CD4-positive, CD25-positive, alpha-beta regulatory T cell (primary cell): ENCODE measurements around the gene BBS2. TPM values are rescaled to one million over a fixed set of nuclear protein-coding genes. Genes with fewer than 3 reads are reported as not detected.

Experiments
- polyA plus RNA-seq, 4 donors: library from polyadenylated mRNA; unstranded; fragments of 300-500 nt; fragmentation: Illumina TruSeq; gene quantifications; one replicate each; pipeline ENCODE4 v1.2.3, GENCODE V29; 2021
- total RNA-seq: library from RNA; stranded (reverse); gene quantifications from one replicate; pipeline ENCODE4 v1.2.3, GENCODE V29; 2022

Gene BBS2
- total and polyA plus RNA-seq, 5 donors from 2014 or later, result 24.8 to 46.5 (median 37.0) TPM

Other genes starting within 250 kb of the BBS2 start
- 77.3 TPM for gene AMFR, start 94.5 kb downstream of the BBS2 start, total RNA-seq
- 10 to 100 TPM; 21.1 to 60.4 (median 44.0) TPM for gene AMFR, start 94.5 kb downstream of the BBS2 start, polyA plus RNA-seq
- 111 TPM for gene NUDT21, start 68.7 kb downstream of the BBS2 start, total RNA-seq
- 100 to 1,000 TPM in 3 of 4 donors, 10 to 100 TPM in 1; 91.9 to 128 (median 104) TPM for gene NUDT21, start 68.7 kb downstream of the BBS2 start, polyA plus RNA-seq
- 22.7 TPM for gene OGFOD1, start 68.5 kb downstream of the BBS2 start, total RNA-seq
- gene OGFOD1, start 68.5 kb downstream of the BBS2 start, polyA plus RNA-seq, result 10 to 100 TPM; 80.9 to 96.4 (median 85.7) TPM
- not detected for gene MT4, start 45.0 kb upstream of the BBS2 start, total RNA-seq
- not detected for gene MT4, start 45.0 kb upstream of the BBS2 start, polyA plus RNA-seq
- not detected for gene MT3, start 69.5 kb upstream of the BBS2 start, total RNA-seq
- gene MT3, start 69.5 kb upstream of the BBS2 start, polyA plus RNA-seq, result 1 to 10 TPM in 1 of 4 donors, not detected in 3; 1.2 TPM
- gene MT2A, start 88.6 kb upstream of the BBS2 start, total RNA-seq, result 110 TPM
- gene MT2A, start 88.6 kb upstream of the BBS2 start, polyA plus RNA-seq, result 100 to 1,000 TPM; 103 to 444 (median 261) TPM
- 10.4 TPM for gene MT1E, start 105.8 kb upstream of the BBS2 start, total RNA-seq
- gene MT1E, start 105.8 kb upstream of the BBS2 start, polyA plus RNA-seq, result 10 to 100 TPM in 3 of 4 donors, 1 to 10 TPM in 1; 5.6 to 86.9 (median 24.7) TPM
- not detected for gene MT1M, start 112.6 kb upstream of the BBS2 start, total RNA-seq
- gene MT1M, start 112.6 kb upstream of the BBS2 start, polyA plus RNA-seq, result not detected
- gene MT1A, start 118.6 kb upstream of the BBS2 start, total RNA-seq, result not detected
- gene MT1A, start 118.6 kb upstream of the BBS2 start, polyA plus RNA-seq, result not detected
- gene MT1B, start 131.9 kb upstream of the BBS2 start, total RNA-seq, result not detected
- not detected for gene MT1B, start 131.9 kb upstream of the BBS2 start, polyA plus RNA-seq
- 6.8 TPM for gene MT1F, start 137.9 kb upstream of the BBS2 start, total RNA-seq
- gene MT1F, start 137.9 kb upstream of the BBS2 start, polyA plus RNA-seq, result 10 to 100 TPM; 26.0 to 88.5 (median 37.1) TPM
- gene MT1G, start 148.0 kb upstream of the BBS2 start, total RNA-seq, result not detected
- gene MT1G, start 148.0 kb upstream of the BBS2 start, polyA plus RNA-seq, result not detected
- not detected for gene MT1H, start 149.8 kb upstream of the BBS2 start, total RNA-seq
- not detected for gene MT1H, start 149.8 kb upstream of the BBS2 start, polyA plus RNA-seq
- 20.2 TPM for gene MT1X, start 162.4 kb upstream of the BBS2 start, total RNA-seq
- gene MT1X, start 162.4 kb upstream of the BBS2 start, polyA plus RNA-seq, result 100 to 1,000 TPM; 125 to 231 (median 159) TPM
- 66.8 TPM for gene NUP93, start 210.1 kb upstream of the BBS2 start, total RNA-seq
- gene NUP93, start 210.1 kb upstream of the BBS2 start, polyA plus RNA-seq, result 10 to 100 TPM; 55.0 to 92.7 (median 79.4) TPM